ENCODE measurements around the gene INPP5A. TPM values are rescaled to one million over a fixed set of nuclear protein-coding genes. Genes with fewer than 3 reads are reported as not detected.

INPP5A gene
- total RNA-seq, 1 donor from 2014 or later = 105 TPM

- intact Hi-C loops (cut with micrococcal nuclease) = loop anchor here (2.0 kb wide), 1 partner anchor 179 kb away; no protein-coding TSS in a partner anchor
- TF ChIP-seq CTCF (IDR thresholded peaks at IDR 0.05; ENCODE audit: borderline replicate concordance) = no peak
- Histone ChIP-seq H3K36me3 (no peaks in the 10 kb centered on the region), H3K27ac (replicated peaks) (no peak overlapping the region), H3K27me3 (ENCODE audit: low read depth) (no peaks in the 10 kb centered on the region), H3K9me3 (replicated peaks) (no peaks in the 10 kb centered on the region), H3K4me1 (peaks cover 55% of the 10 kb centered on the region), H3K4me3 (no peak overlapping the region)
- DNase-seq = peak; percentile 4
These were observed 100.5 kb downstream of the INPP5A start for GRCh38 chr10:132638130-132638515.

- DNase-seq = no peak
- intact Hi-C loops (cut with micrococcal nuclease) = loop anchor here (2.0 kb wide), 1 partner anchor 181 kb away; no protein-coding TSS in a partner anchor
- no peak overlapping the region for H3K4me3 ChIP-seq
- no peaks in the 10 kb centered on the region for H3K36me3 ChIP-seq
- H3K4me1 ChIP-seq = peaks cover 48% of the 10 kb centered on the region
- no peak overlapping the region for H3K27ac ChIP-seq (replicated peaks)
- H3K27me3 ChIP-seq (ENCODE audit: low read depth) = no peaks in the 10 kb centered on the region
- TF ChIP-seq CTCF (IDR thresholded peaks at IDR 0.05; ENCODE audit: borderline replicate concordance) = no peak
- H3K9me3 ChIP-seq (replicated peaks) = no peaks in the 10 kb centered on the region
These were observed 101.9 kb downstream of the INPP5A start for GRCh38 chr10:132639470-132639869.

GRCh38 chr10:132640326-132641125 lies 102.9 kb downstream of the INPP5A start:
- no peak overlapping the region for H3K4me3 ChIP-seq
- intact Hi-C loops (cut with micrococcal nuclease) = no loop called here

GRCh38 chr10:132641401-132641800 lies 103.8 kb downstream of the INPP5A start:
- Histone ChIP-seq H3K4me3 (no peak overlapping the region), H3K4me1 (peaks cover 38% of the 10 kb centered on the region), H3K36me3 (peaks cover 3% of the 10 kb centered on the region), H3K27me3 (ENCODE audit: low read depth) (no peaks in the 10 kb centered on the region), H3K9me3 (replicated peaks) (no peaks in the 10 kb centered on the region), H3K27ac (replicated peaks) (no peak overlapping the region)
- intact Hi-C loops (cut with micrococcal nuclease) = no loop called here
- no peak for TF ChIP-seq CTCF (IDR thresholded peaks at IDR 0.05; ENCODE audit: borderline replicate concordance)
- DNase-seq = peak; percentile 10

More at GRCh38 chr10:132640326-132641125, 102.9 kb downstream of the INPP5A start:
- H3K27ac ChIP-seq (replicated peaks) = no peak overlapping the region
- no peaks in the 10 kb centered on the region for H3K9me3 ChIP-seq (replicated peaks)
- H3K27me3 ChIP-seq (ENCODE audit: low read depth) = no peaks in the 10 kb centered on the region
- DNase-seq = peak; percentile 12
- peaks cover 44% of the 10 kb centered on the region for H3K4me1 ChIP-seq
- no peak for TF ChIP-seq CTCF (IDR thresholded peaks at IDR 0.05; ENCODE audit: borderline replicate concordance)
- no peaks in the 10 kb centered on the region for H3K36me3 ChIP-seq

- no peak overlapping the region for H3K4me3 ChIP-seq
- DNase-seq = no peak
- H3K9me3 ChIP-seq (replicated peaks) = no peaks in the 10 kb centered on the region
- peaks cover 30% of the 10 kb centered on the region for H3K4me1 ChIP-seq
- no peak overlapping the region for H3K27ac ChIP-seq (replicated peaks)
- intact Hi-C loops (cut with micrococcal nuclease) = no loop called here
- no peak for TF ChIP-seq CTCF (IDR thresholded peaks at IDR 0.05; ENCODE audit: borderline replicate concordance)
- no peaks in the 10 kb centered on the region for H3K27me3 ChIP-seq (ENCODE audit: low read depth)
- peaks cover 4% of the 10 kb centered on the region for H3K36me3 ChIP-seq
These were observed 104.6 kb downstream of the INPP5A start for GRCh38 chr10:132641966-132642731.

Data from left ventricle myocardium inferior (tissue), 1 donor.